SJCRH30 (cell line): ENCODE data around the gene PABPN1. TPM values are rescaled to one million over a fixed set of nuclear protein-coding genes. Genes with fewer than 3 reads are reported as not detected.
"Not testable (repeated sequence)": the region's sequence is repeated elsewhere in the genome, so short reads cannot be mapped to it uniquely, and the experiment has no call there.

Experiments used
- DNase-seq, 2 experiments: peaks; one replicate each; pipeline ENCODE4 v3.0.0-alpha.2; 2015 to 2020
- H3K27ac ChIP-seq: fragments of 250-450 bp; sonication (Bioruptor Pico); 2 replicates; pipeline ENCODE4 v1.5.1; 2020; ENCODE audit warnings: mild to moderate bottlenecking, moderate library complexity
- H3K27me3 ChIP-seq: fragments of 250-450 bp; sonication (Bioruptor Pico); 2 replicates; pipeline ENCODE4 v1.5.1; 2020; ENCODE audit warnings: mild to moderate bottlenecking, moderate library complexity
- H3K36me3 ChIP-seq: fragments of 250-450 bp; sonication (Bioruptor Pico); 2 replicates; pipeline ENCODE4 v1.5.1; 2020; ENCODE audit warnings: mild to moderate bottlenecking, moderate library complexity
- H3K4me1 ChIP-seq: fragments of 250-450 bp; sonication (Bioruptor Pico); 2 replicates; pipeline ENCODE4 v1.5.1; 2020; ENCODE audit warnings: mild to moderate bottlenecking, moderate library complexity
- H3K4me3 ChIP-seq: fragments of 250-450 bp; sonication (Bioruptor Pico); 2 replicates; pipeline ENCODE4 v1.5.1; 2020; ENCODE audit warnings: mild to moderate bottlenecking, moderate library complexity
- H3K9me3 ChIP-seq: fragments of 250-450 bp; sonication (Bioruptor Pico); replicated peaks from 2 replicates; pipeline ENCODE4 v1.5.1; 2020; ENCODE audit warnings: mild to moderate bottlenecking, moderate library complexity
- total RNA-seq: library from RNA; depleted of rRNA; stranded (reverse); fragments of >200 nt; shearing (Covaris generic); gene quantifications from 2 replicates; pipeline ENCODE4 v1.2.3, GENCODE V29; 2014; rRNA removed

PABPN1 gene, protein sequence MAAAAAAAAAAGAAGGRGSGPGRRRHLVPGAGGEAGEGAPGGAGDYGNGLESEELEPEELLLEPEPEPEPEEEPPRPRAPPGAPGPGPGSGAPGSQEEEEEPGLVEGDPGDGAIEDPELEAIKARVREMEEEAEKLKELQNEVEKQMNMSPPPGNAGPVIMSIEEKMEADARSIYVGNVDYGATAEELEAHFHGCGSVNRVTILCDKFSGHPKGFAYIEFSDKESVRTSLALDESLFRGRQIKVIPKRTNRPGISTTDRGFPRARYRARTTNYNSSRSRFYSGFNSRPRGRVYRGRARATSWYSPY
- 129 and 141 TPM in 2 replicates for total RNA-seq

DNA sequence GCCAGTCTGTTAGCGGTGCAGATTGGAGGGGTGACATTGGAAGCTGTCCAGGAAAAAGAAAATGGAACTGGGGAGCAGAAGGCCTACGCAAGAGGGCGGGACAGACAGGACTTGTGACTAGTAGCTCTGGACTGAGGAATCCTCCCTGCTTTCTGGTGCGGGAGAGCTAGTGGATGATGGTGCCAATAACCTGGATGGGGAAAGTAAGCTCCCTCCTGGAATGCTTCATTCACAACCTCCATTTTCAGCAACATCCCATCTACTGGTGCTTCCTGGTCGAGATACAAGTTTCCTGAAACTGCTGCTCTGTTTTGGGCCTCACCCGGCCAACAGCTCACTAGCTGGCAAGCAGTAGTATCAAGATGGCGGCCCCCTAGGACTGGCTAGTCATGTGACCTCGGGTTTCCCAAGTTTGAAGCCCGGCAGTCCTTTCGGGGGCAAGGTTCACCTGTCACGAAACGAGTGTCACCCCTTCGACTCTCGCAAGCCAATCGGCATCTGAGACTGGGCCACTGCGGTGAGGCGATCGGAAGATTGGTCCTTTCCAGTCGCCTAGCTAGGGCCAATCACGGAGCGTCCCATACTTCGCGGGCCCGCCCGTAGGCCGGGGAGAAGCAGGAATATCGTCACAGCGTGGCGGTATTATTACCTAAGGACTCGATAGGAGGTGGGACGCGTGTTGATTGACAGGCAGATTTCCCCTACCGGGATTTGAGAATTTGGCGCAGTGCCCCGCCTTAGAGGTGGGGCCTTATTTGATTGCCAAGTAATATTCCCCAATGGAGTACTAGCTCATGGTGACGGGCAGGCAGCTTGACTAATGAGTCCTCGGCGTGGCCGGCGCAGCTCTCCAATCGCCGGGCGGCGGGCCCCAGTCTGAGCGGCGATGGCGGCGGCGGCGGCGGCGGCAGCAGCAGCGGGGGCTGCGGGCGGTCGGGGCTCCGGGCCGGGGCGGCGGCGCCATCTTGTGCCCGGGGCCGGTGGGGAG, at the start of gene PABPN1:
TSS of gene PABPN1 (plus strand) at position 874 of the 988 bp plus-strand sequence. CDS start at position 887, 13 bp downstream.
- Histone ChIP-seq H3K36me3 (peaks cover 33% of the 10 kb centered on the region), H3K9me3 (no peaks in the 10 kb centered on the region)
- peak; percentile 99 to 100 for DNase-seq

DNA sequence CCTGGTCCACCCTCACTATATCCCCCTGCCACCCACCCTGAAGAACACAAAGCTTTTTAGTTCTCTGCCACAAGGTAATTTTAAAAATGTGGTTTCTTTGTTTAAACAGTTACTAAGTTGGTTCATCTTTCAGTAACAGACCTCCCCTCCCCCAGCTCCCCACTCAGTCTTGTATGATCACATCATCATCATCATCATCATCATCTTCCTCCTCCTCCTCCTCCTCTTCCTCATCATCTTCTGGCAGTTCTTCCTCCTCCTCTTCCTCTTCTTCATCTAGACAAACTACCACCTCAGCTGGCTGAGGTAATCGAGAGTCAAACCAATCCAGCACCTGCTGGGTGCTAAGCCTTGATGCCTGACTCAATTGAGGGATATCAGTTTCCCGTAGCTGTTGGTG, 45.8 kb upstream of the PABPN1 start:
- no peak for DNase-seq
- no peaks in the 10 kb centered on the region for H3K9me3 ChIP-seq
- peaks cover 2% of the 10 kb centered on the region; the same call in 1 of the 2 replicates for H3K36me3 ChIP-seq
- no peaks in the 10 kb centered on the region for H3K27me3 ChIP-seq
- H3K4me3 ChIP-seq: no peak overlapping the region
- H3K4me1 ChIP-seq: no peaks in the 10 kb centered on the region
- H3K27ac ChIP-seq: no peak overlapping the region

More for the DNA sequence above, at the start of gene PABPN1:
- Histone ChIP-seq H3K27ac (peak within 1 kb of the TSS; percentile 91), H3K27me3 (no peaks in the 10 kb centered on the region), H3K4me1 (peaks cover 10% of the 10 kb centered on the region), H3K4me3 (peak within 1 kb of the TSS; percentile 99)

DNA sequence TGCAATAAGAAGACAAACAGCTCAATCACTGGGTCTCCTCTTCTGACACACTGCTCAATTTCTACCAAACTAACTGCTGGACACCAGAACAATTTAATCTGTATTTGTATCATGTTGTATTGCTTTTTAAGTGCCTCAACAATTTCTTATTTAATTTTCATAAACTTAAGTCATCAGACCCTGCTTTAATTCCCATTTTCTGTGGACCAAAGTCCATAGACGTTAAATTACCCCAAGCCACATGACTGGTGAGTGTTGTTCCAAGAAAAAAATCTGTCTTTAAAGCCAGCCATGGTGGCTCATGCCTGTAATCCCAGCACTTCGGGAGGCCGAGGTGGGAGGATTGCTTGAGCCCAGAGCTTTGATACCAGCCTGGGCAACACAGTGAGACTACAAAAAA, 44.1 kb upstream of the PABPN1 start:
- Histone ChIP-seq H3K4me3 (no peak overlapping the region), H3K27ac (no peak overlapping the region), H3K9me3 (no peaks in the 10 kb centered on the region), H3K36me3 (peaks cover 2% of the 10 kb centered on the region; the same call in 1 of the 2 replicates), H3K4me1 (no peaks in the 10 kb centered on the region), H3K27me3 (no peaks in the 10 kb centered on the region)
- DNase-seq: no peak

DNA sequence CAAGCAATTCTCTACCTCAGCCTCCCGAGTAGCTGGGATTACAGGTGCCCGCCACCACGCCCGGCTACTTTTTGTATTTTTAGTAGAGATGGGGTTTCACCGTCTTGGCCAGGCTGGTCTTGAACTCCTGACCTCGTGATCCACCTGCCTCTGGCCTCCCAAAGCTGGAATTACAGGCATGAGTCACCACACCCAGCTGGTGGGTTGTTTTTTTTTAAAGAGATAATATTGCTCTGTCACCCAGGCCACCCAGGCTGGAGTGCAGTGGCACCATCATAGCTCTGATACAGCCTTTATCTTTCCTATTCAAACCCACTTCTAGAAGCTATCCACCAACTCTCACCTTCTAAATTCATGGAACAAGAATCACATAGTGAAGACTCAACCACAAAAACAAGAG, 43.3 kb upstream of the PABPN1 start:
- not testable (repeated sequence) for DNase-seq, H3K9me3 ChIP-seq, H3K27ac ChIP-seq, H3K4me3 ChIP-seq, H3K27me3 ChIP-seq, H3K4me1 ChIP-seq, H3K36me3 ChIP-seq

DNA sequence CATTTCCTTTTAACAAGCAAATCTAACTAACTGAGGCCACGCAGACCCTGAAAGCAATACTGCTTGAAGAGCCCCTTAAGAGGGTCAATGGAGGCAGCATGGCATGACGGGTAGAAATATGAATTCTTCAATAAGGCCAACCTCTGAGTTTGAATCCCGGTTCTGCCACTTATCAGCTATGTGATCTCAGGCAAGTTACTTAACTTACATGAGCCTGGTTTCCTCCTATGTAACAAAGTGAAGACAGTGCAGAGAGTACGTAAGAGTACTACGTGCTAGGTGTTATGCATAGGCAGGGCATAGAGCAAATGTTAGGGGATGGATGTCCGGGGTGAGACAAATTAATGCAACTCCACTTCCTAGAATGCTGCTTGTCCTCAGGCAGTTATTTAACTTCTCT, 40.0 kb upstream of the PABPN1 start:
- Histone ChIP-seq H3K4me1 (no peaks in the 10 kb centered on the region), H3K27me3 (no peaks in the 10 kb centered on the region), H3K27ac (no peak overlapping the region), H3K36me3 (peaks cover 2% of the 10 kb centered on the region; the same call in 1 of the 2 replicates), H3K9me3 (no peaks in the 10 kb centered on the region), H3K4me3 (no peak overlapping the region)
- DNase-seq: no peak

DNA sequence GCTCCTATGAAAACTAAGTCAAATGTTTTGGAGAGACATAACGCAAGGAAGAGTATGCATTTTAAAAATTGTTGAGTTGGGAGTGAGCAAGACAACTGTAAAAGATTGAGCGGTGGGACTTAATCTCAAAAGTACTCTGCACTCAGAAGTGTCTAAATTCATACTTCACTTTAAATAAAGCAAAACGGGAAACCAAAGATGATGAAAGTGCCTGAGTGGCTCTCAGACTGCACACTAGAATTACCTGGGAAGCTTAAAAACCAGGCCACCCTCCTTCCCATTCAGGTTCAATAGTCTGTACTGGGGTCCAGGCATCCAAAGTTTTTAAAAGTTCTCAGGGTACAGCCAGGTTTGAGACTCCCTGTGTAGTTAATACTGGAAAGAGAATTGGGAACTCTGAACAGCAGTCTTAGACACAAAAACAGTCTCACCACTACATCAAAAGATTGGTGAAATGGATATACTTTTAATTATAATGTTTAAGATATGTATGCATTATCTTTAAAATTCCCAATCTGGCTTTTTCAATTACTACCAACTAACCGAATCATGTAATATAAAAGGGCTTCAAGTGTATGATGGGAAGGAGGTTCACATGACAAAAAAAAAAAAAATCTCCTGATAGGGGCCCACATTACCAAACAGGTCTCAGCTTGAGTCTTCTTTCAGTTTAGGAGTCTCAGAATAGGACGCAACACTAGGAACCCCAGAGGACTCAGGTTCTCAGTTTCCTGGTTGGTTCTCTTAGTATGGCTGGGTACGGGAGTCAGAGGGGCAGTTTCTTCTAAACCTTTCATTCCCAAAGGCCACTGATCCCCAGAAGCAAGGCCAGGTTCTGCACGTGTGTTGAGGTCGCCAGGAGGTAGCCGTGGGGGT, 36.4 kb upstream of the PABPN1 start:
- DNase-seq: peak in 1 of 2 experiments; percentile 33
- Histone ChIP-seq H3K36me3 (no peaks in the 10 kb centered on the region), H3K4me3 (peak overlapping the region; percentile 69), H3K27me3 (no peaks in the 10 kb centered on the region), H3K4me1 (peaks cover 3% of the 10 kb centered on the region; the same call in 1 of the 2 replicates), H3K27ac (peak overlapping the region; percentile 59), H3K9me3 (no peaks in the 10 kb centered on the region)

DNA sequence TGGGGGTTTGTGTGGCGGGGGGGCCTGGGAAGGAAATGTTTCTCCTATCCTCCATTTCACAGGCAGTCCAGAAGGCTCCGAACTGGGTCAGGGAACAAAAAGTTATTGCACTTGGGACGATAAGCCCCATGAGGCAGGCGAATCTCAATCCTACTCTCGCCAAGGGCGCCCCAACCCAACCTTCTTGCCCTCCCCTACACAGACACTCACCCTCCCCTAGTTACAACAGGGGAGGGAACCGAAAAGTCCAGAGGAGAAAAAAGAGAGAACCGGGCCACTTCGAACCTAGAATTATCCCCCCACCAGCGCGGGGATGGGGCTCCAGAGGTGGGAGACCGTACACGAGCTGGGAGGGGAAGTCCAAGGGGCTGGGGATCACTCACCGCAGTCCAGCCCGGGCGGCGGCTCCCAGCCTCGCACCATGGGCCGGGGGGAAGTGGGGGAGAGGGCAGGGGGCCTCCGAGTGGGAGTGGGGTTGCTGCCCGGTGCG, 35.7 kb upstream of the PABPN1 start:
- peak overlapping the region; percentile 59 for H3K27ac ChIP-seq
- no peak for DNase-seq
- peak overlapping the region; percentile 69 for H3K4me3 ChIP-seq
- no peaks in the 10 kb centered on the region for H3K36me3 ChIP-seq
- H3K4me1 ChIP-seq: peaks cover 3% of the 10 kb centered on the region; the same call in 1 of the 2 replicates
- H3K9me3 ChIP-seq: no peaks in the 10 kb centered on the region
- H3K27me3 ChIP-seq: no peaks in the 10 kb centered on the region

DNA sequence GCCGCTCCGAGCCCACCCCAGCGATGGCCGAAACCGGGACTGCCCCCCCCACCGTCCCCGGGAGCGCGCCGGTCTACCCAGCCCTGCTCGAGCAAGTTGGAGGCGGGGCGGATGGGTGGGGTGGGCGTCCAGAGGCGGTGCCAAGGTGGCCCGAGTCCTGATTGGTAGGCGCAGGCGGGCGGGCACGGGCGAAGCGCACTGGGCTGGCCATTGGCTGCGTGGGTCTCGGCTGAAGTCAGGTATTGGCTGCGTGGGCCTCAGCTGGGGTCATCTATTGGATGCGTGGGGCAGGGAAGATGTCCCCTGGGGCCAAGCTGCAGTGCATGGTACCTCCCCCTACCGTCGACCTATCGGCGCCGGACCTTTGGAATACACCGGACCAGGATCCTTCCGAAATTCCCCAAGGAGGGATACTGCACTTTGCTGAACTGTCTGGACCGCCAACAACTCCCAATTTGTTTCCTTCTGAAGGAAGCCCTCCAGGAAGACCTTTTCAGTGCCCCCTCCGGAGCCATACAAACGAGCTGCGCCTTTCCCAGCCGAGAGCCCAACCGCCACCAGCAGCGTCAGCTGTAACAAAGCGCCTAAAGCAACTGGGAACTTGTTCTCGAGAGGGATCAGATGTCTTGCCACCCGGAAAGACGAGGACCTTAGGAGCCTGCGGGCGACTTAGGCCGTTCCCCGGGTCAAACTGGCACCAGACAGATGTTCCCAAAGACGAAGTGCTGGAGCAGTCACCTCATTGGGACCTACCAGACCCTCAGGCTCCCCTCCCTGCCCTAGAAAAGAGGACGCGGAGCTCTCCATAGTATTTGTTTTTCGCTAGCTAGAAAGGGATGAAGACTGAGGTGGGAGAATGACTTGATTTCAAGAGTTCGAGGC, 35.0 kb upstream of the PABPN1 start, which contains the start of gene HOMEZ:
TSS of gene HOMEZ (minus strand) at position 113 of the 882 bp plus-strand sequence. CDS start 180 bp downstream, outside the sequence.
- no peaks in the 10 kb centered on the region for H3K27me3 ChIP-seq
- peaks cover 3% of the 10 kb centered on the region; the same call in 1 of the 2 replicates for H3K4me1 ChIP-seq
- H3K27ac ChIP-seq: peak within 1 kb of the TSS; percentile 59
- DNase-seq: peak; percentile 99
- H3K36me3 ChIP-seq: no peaks in the 10 kb centered on the region
- H3K9me3 ChIP-seq: no peaks in the 10 kb centered on the region
- H3K4me3 ChIP-seq: peak within 1 kb of the TSS; percentile 69

DNA sequence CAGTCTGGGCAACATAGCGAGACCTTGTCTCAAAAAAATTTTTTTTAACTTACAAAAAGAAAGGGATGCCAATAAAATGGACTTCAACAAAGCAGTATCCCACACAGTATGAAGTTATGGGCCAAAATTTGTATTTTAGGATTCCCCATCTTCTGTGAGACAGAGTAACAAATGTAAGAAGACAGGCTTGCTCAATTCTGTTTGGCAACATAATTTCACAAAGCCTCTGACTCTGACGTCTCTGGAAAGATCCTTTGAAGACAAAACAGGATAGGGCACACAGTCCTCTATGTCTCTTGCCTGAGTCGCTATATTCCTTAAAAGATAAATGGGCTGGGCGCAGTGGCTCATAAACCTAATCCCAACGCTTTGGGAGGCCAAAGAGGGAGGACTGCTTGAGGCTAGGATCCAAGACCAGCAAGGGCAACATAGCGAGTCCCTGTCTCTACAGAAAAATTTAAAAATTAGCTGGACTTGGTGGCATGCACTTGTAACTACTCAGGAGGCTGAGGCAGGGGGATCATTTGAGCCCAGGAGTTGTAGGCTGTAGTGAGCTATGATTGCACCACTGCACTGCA, 34.3 kb upstream of the PABPN1 start:
- H3K36me3 ChIP-seq: no peaks in the 10 kb centered on the region
- DNase-seq: peak in 1 of 2 experiments; percentile 19
- H3K4me1 ChIP-seq: peaks cover 3% of the 10 kb centered on the region; the same call in 1 of the 2 replicates

DNA sequence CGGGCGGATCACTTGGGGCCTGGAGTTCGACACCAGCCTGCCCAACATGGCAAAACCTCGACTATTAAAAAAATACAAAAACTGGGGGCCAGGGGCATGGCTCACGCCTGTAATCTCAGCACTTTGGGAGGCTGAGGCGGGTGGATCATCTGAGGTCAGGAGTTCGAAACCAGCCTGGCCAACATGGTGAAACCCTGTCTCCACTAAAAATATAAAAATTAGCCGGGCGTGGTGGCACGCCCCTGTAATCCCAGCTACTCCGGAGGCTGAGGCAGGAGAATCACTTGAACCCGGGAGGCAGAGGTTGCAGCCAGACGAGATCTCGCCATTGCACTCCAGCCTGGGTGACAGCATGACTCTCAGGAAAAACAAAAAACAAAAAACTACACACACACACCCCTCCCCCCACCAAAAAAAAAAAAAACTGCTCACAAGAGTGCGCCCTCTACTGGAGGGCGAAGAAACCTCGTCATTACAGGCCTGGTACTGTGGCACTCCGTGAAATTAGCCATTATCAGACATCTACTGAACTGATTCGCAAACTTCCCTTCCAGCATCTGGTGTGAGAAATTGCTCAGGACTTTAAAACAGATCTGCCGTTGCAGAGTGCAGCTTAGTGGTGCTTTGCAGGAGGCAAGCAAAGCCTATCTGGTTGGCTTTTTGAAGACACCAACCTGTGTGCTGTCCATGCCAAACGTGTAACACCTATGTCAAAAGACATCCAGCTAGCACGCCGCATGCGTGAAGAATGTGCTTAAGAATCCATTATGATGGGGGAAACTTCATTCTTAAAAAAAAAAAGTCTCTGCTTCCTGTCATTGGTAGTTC, 26.3 kb upstream of the PABPN1 start:
- no peaks in the 10 kb centered on the region for H3K36me3 ChIP-seq
- peaks cover under 1% of the 10 kb centered on the region; the same call in 1 of the 2 replicates for H3K4me1 ChIP-seq
- no peaks in the 10 kb centered on the region; the same call in 1 of the 2 replicates for H3K27me3 ChIP-seq
- no peaks in the 10 kb centered on the region for H3K9me3 ChIP-seq
- no peak overlapping the region for H3K4me3 ChIP-seq
- H3K27ac ChIP-seq: no peak overlapping the region
- peak; percentile 43 to 79 for DNase-seq

More for the DNA sequence above, 34.3 kb upstream of the PABPN1 start:
- H3K4me3 ChIP-seq: peak overlapping the region; percentile 69
- H3K27ac ChIP-seq: peak overlapping the region; percentile 59
- H3K9me3 ChIP-seq: no peaks in the 10 kb centered on the region
- H3K27me3 ChIP-seq: no peaks in the 10 kb centered on the region

DNA sequence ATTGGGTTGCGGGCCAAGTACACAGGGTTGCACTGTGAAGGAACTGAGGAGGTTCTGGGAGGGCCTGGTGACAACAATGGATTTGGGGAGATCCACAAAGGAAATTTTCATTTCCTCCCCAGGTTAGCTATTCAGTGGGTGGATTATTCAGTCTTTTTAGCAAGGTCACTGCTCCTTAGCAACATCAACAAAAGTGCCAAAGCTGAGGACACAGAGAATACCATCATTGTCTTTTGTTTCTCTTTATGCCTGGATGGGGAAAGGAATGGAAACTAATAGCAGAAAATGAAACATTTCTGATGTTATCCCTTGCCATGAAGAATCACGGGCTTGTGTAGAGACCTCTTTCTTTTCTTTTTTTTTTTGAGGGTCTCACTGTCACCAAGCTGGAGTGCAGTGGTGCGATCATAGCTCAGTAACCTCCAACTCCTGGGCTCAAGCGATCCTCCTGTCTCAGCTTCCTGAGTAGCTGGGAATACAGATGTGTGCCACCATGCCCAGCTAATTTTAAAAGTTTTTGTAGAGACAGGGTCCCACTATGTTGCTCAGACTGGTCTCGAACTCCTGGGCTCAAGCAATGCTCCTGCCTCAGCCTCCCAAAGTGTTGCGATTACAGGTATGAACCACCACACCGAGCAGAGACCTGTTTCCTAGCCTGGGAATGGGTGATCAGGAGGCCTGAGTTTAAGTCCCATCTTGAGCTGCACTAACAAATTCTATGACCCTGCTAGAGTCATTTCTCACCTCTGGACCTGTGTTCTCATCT, 25.1 kb upstream of the PABPN1 start:
- H3K27me3 ChIP-seq: no peaks in the 10 kb centered on the region; the same call in 1 of the 2 replicates
- H3K27ac ChIP-seq: no peak overlapping the region
- H3K4me3 ChIP-seq: no peak overlapping the region
- DNase-seq: no peak
- H3K9me3 ChIP-seq: no peaks in the 10 kb centered on the region
- peaks cover 5% of the 10 kb centered on the region; the same call in 1 of the 2 replicates for H3K4me1 ChIP-seq
- no peaks in the 10 kb centered on the region for H3K36me3 ChIP-seq
